Activated T-helper 9 cell treated with anti-CD3 and anti-CD28 coated beads, Interleukin-2, amount 50 U/mL, for 16 hours (primary cell): ENCODE results near the gene ZNF559.

Experiments
- DNase-seq: peaks from one replicate; pipeline ENCODE4 v3.0.0-alpha.2; 2020; ENCODE audit warnings: low read depth

ZNF559 gene

DNA sequence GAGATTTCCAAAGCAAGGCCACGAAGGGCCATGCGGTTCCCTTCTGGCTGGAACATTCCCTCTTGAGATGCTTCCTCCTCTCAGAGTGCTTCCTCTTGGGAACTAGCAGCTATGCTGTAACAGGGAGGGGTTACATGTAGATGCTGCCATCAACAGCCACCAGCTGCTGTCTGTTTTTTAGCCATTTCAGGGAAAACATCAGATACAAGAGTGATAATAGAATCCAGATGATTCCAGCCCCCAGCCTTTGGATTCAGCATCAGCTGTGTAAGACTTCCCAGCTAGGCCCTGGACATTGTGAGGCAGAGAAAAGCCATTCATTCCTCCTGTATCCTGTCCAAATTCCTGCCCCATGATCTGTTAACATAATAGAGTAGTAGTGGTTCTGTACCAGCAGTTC, 30.7 kb downstream of the ZNF559 start:
- DNase-seq = no peak

- DNase-seq = no peak
Observed at GRCh38 chr19:9362905-9363304, 38.9 kb downstream of the ZNF559 start, which contains the start of gene ZNF177. TSS of gene ZNF177 (plus strand) at chr19:9363013. CDS start at chr19:9378312, 15,299 bp downstream.

DNA sequence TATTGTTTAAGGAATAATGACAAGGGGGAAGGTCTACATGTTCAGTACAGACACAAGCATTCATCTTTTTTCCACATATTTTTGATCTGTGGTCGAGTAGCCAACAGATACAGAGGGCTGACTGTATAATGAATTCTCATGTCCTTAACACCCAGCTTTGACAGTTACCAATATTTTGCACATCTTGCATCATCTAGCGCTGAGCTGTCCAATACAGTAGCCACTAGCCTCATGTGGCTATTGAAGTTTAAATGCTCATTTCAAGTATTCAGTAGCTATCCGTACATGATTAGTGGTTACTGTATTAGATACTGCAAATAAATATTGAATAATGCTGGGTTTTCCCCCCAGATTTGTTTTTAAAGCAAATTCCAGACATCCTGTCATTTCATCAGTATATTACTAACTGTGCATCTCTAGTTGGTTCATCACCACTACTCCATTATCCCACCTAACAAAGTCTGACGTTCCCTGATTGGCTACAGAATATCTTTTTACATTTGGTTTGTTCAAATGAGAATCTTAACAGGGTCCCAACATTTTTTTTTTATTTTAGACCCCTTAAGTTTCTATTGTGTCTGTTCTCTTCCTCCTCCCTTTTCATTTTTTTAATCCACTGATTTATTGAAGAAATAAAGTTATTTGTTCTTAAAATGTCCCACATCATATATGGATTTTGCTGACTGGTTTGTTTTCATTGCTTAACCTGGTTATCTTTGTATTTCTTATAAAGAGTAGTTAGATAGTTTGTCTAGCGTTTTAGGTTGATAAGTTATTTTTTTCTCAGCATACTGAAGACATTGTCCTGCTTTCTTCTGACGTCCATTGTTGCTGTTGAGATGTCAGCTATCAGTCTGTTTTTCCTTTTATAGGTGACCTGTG, 47.0 kb downstream of the ZNF559 start:
- DNase-seq = no peak

DNA sequence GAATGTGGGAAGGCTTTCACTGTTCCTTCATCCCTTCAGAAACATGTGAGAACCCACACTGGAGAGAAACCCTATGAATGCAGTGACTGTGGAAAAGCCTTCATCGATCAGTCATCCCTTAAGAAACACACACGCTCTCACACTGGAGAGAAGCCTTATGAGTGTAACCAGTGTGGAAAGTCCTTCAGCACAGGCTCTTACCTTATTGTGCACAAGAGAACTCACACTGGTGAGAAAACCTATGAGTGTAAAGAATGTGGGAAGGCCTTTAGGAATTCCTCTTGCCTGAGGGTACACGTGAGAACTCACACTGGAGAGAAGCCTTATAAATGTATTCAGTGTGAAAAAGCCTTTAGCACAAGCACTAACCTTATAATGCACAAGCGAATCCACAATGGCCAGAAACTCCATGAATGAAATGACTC, 57.4 kb downstream of the ZNF559 start:
- no peak for DNase-seq
